Suppressor macrophage (primary cell): Measurements from ENCODE around the gene IFRD1.
"Not testable (repeated sequence)": the region's sequence is repeated elsewhere in the genome, so short reads cannot be mapped to it uniquely, and the experiment has no call there.

ENCODE experiments used
- DNase-seq, 4 experiments: peaks; one replicate each; pipeline ENCODE4 v3.0.0-alpha.2; 2020 to 2022

Gene IFRD1

GRCh38 chr7:112488264-112488552 is 37.9 kb downstream of the IFRD1 start:
- no peak for DNase-seq

GRCh38 chr7:112492186-112492585 is 41.9 kb downstream of the IFRD1 start:
- no peak for DNase-seq

GRCh38 chr7:112494656-112495055 is 44.4 kb downstream of the IFRD1 start:
- no peak for DNase-seq

- DNase-seq: no peak
These were observed 45.0 kb downstream of the IFRD1 start for GRCh38 chr7:112495156-112495788.

GRCh38 chr7:112495810-112496462 is 45.7 kb downstream of the IFRD1 start:
- DNase-seq: peak; percentile 49 to 65 (median 64)

GRCh38 chr7:112497481-112497880 is 47.2 kb downstream of the IFRD1 start:
- DNase-seq: peak in 3 of 4 experiments; percentile 17 to 45 (median 36)

- no peak for DNase-seq
These were observed 50.4 kb downstream of the IFRD1 start for GRCh38 chr7:112500619-112501018.

- no peak for DNase-seq
These were observed 51.7 kb downstream of the IFRD1 start for GRCh38 chr7:112501801-112502503.

GRCh38 chr7:112502700-112503099 is 52.4 kb downstream of the IFRD1 start:
- no peak for DNase-seq

- DNase-seq: peak; percentile 16 to 78 (median 38)
These were observed 53.2 kb downstream of the IFRD1 start for GRCh38 chr7:112503361-112503972.

- DNase-seq: no peak
These were observed 53.9 kb downstream of the IFRD1 start for GRCh38 chr7:112504093-112504695.

- DNase-seq: no peak
These were observed 55.2 kb downstream of the IFRD1 start for GRCh38 chr7:112505495-112505894.

GRCh38 chr7:112508404-112508803 is 58.1 kb downstream of the IFRD1 start:
- DNase-seq: no peak

- no peak for DNase-seq
These were observed 59.1 kb downstream of the IFRD1 start for GRCh38 chr7:112509402-112509801.

- peak; percentile 85 to 96 (median 88) for DNase-seq
These were observed 59.9 kb downstream of the IFRD1 start for GRCh38 chr7:112510001-112510742.

GRCh38 chr7:112510743-112511110 is 60.5 kb downstream of the IFRD1 start:
- DNase-seq: no peak

- DNase-seq: no peak
These were observed 61.4 kb downstream of the IFRD1 start for GRCh38 chr7:112511451-112512202.

GRCh38 chr7:112512451-112513210 is 62.4 kb downstream of the IFRD1 start:
- no peak for DNase-seq

GRCh38 chr7:112515989-112516388 is 65.7 kb downstream of the IFRD1 start:
- no peak for DNase-seq

GRCh38 chr7:112516418-112516817 is 66.2 kb downstream of the IFRD1 start:
- DNase-seq: not testable (repeated sequence)

- no peak for DNase-seq
These were observed 67.2 kb downstream of the IFRD1 start for GRCh38 chr7:112517487-112517886.
